GM12872 (cell line): ENCODE results near the gene KIF12.

Experiments used
- CTCF ChIP-seq: IDR thresholded peaks from 3 replicates; pipeline ENCODE4 v1.5.1; 2011; ENCODE audit warnings: low read depth, mild to moderate bottlenecking, low read length, moderate library complexity; ENCODE audit not compliant: insufficient read depth

The KIF12 gene

GRCh38 chr9:114126247-114127060 lies 27.4 kb upstream of the KIF12 start:
- TF ChIP-seq CTCF: no peak

GRCh38 chr9:114125476-114126013 lies 26.5 kb upstream of the KIF12 start:
- TF ChIP-seq CTCF: no peak

- TF ChIP-seq CTCF: no peak
Observed at GRCh38 chr9:114124666-114125475, 25.8 kb upstream of the KIF12 start.

GRCh38 chr9:114124138-114124537 lies 25.0 kb upstream of the KIF12 start:
- TF ChIP-seq CTCF: no peak

GRCh38 chr9:114123031-114123977 lies 24.2 kb upstream of the KIF12 start:
- TF ChIP-seq CTCF: no peak

- no peak for TF ChIP-seq CTCF
Observed at GRCh38 chr9:114122136-114123027, 23.3 kb upstream of the KIF12 start.
